Large intestine (tissue), 3 donors: ENCODE data around the gene MRPS14. TPM values are rescaled to one million over a fixed set of nuclear protein-coding genes. Genes with fewer than 3 reads are reported as not detected.

ENCODE experiments used
- DNase-seq, 2 donors: peaks; one replicate each; pipeline versions ENCODE4 v3.0.0 to v3.0.0-alpha.2; 2013
- H3K27ac ChIP-seq: one replicate; pipeline ENCODE4 v1.5.1; 2013; ENCODE audit warnings: low read length
- H3K27me3 ChIP-seq: 2 replicates; pipeline ENCODE4 v1.6.1; 2013; ENCODE audit warnings: low read length; ENCODE audit not compliant: control insufficient read depth, insufficient read depth
- H3K36me3 ChIP-seq: 2 replicates; pipeline ENCODE4 v1.6.1; 2013; ENCODE audit warnings: low read length; ENCODE audit not compliant: control insufficient read depth, insufficient read depth
- H3K4me1 ChIP-seq: one replicate; pipeline ENCODE4 v1.6.1; 2013; ENCODE audit warnings: low read length; ENCODE audit not compliant: control insufficient read depth, insufficient read depth
- H3K4me3 ChIP-seq: one replicate; pipeline ENCODE4 v1.5.1; 2013; ENCODE audit warnings: low read length
- H3K9me3 ChIP-seq: one replicate; pipeline ENCODE4 v1.6.1; 2013; ENCODE audit warnings: mild to moderate bottlenecking, low read depth, low read length, moderate library complexity; ENCODE audit not compliant: control insufficient read depth
- WGBS: methylation state at CpG from one replicate; pipeline ENCODE4 v1.1.5; 2013; ENCODE audit warnings: low lambda C conversion rate; ENCODE audit not compliant: insufficient coverage; 5-methylcytosine and 5-hydroxymethylcytosine counted together
- polyA plus RNA-seq: library from polyadenylated mRNA; unstranded; fragments of 120-200 nt; gene quantifications from one replicate; pipeline ENCODE4 v1.2.1, GENCODE V29; 2013

MRPS14 gene
- polyA plus RNA-seq, 1 donor: 32.8 TPM

DNA sequence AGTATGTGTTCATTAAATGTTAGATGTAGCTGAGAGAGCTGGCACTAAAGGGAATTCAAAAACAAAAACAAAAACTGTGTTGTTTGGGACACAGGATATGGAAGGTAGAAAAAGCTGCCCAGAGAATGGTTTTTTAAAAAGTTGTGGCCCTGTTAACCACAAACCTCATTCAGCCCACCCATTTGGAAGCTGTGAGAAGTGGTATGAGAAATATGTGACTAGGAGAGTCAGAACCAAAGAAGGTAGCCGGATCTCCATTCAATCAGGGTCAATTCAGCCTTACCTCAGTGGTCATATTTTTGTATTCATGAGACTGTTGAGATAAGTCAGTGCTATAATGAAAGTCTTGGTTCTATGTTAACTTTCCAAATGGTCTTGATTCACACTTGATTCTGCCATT lies 53.2 kb downstream of the MRPS14 start:
- H3K27ac ChIP-seq: peak overlapping the region; percentile 84
- peaks cover 52% of the 10 kb centered on the region for H3K4me1 ChIP-seq
- no peak overlapping the region for H3K4me3 ChIP-seq
- DNase-seq: no peak
- no peaks in the 10 kb centered on the region for H3K9me3 ChIP-seq
- H3K27me3 ChIP-seq: no peaks in the 10 kb centered on the region
- WGBS: no CpG with 5 or more reads among the region's 1 CpG
- H3K36me3 ChIP-seq: peaks cover 11% of the 10 kb centered on the region

DNA sequence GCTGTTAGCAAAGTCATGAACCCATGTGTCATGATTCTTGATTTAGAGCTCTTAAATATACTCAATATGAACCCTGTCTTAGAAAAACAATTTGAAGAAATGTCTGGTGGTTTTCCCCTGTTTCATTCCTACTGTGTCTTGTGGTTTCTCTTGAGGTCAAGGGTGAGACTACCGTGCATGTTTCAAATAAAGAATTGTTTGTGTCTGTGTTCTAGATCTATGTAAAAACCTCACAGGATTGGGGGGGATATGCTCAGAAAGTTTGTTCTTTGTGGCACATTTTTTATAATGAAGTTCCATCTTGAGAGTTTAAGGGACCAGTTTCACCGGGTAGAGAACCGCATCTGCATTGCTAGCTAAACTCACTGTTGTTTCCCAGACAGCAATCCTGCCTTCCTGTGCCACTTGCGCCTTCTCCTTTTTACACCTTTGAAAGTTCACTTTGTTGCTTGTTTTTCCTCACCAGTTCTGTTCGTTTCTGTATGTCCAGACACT lies 54.4 kb downstream of the MRPS14 start:
- H3K27ac ChIP-seq: peak overlapping the region; percentile 84
- 80% methylated on average over 1 of the region's 5 CpGs for WGBS
- no peak overlapping the region for H3K4me3 ChIP-seq
- H3K27me3 ChIP-seq: no peaks in the 10 kb centered on the region
- H3K9me3 ChIP-seq: no peaks in the 10 kb centered on the region
- peaks cover 62% of the 10 kb centered on the region for H3K4me1 ChIP-seq
- DNase-seq: peak in 1 of 2 donors; percentile 42
- H3K36me3 ChIP-seq: peaks cover 2% of the 10 kb centered on the region

DNA sequence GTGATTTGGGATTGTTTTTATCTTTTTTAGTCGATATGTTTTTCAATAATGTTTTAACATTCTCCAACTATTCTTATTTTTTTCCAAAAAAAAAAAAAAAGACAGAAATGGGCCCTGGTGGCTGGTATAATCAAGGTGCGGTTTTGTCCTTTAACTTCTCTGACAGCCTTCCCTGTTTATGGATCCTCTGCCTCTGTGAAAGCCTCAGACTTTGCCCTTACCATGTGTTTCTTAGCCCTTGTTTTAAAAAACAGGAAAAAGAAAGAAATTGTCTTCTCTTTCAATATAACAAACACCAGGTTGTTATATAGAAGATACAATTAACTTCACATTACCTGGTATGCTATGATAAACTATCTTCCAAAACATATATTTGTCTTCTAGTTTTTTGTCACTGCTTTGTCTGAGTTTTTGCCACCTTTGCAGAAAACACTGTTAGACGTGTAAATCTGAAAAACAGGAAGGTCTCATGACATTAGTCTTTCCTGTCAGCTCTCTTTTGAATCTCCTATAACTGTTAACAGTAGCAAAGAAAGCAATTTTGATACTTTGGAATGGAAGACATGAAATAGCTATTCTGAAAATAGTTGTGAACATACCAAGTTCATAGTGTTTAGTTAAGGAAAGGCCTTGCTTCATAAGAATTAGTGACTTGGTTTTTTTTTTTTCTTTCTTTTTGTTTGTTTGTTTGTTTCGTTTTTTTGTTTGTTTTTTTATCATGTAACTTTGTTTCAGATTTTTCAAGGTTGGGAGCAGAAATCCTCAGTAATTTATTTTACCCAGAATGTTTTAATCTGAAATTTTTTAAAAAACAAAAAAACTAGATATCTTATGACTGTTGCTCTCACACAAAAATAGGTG lies 55.1 kb downstream of the MRPS14 start:
- WGBS: 48% methylated on average over 2 of the region's 4 CpGs
- H3K9me3 ChIP-seq: no peaks in the 10 kb centered on the region
- peak overlapping the region; percentile 84 for H3K27ac ChIP-seq
- no peak overlapping the region for H3K4me3 ChIP-seq
- peaks cover 2% of the 10 kb centered on the region for H3K36me3 ChIP-seq
- peak in 1 of 2 donors; percentile 83 for DNase-seq
- H3K4me1 ChIP-seq: peaks cover 62% of the 10 kb centered on the region
- H3K27me3 ChIP-seq: no peaks in the 10 kb centered on the region

DNA sequence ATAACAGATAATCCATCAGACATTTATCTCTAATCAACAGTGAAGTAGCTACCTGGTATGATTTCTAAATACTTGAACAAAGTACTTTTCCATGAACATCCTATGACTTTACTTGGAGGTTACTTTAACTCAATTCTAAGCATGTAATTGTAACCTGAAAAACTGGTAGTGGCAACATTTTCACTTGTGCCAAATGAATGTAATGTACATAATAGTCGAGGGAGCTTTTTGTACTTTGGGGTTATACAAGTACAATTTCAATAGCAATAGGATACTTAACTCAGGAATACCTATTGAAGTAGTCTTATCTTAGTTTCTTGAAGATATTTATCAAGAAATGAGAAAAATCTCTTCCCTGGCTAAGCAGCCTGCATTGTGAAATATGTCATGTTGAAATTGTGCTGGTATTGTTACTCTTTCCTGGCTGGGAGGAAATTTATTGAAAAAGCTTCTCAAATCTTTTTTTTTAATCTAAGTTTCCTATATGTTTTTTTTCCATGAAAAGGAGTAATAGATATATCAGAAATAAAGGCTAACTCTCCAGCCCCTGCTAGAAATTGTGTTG lies 57.1 kb downstream of the MRPS14 start:
- Histone ChIP-seq H3K4me3 (no peak overlapping the region), H3K27me3 (no peaks in the 10 kb centered on the region), H3K36me3 (peaks cover 2% of the 10 kb centered on the region), H3K27ac (peak overlapping the region; percentile 84), H3K9me3 (no peaks in the 10 kb centered on the region), H3K4me1 (peaks cover 55% of the 10 kb centered on the region)
- DNase-seq: peak in 1 of 2 donors; percentile 81
- no CpG with 5 or more reads among the region's 1 CpG for WGBS

DNA sequence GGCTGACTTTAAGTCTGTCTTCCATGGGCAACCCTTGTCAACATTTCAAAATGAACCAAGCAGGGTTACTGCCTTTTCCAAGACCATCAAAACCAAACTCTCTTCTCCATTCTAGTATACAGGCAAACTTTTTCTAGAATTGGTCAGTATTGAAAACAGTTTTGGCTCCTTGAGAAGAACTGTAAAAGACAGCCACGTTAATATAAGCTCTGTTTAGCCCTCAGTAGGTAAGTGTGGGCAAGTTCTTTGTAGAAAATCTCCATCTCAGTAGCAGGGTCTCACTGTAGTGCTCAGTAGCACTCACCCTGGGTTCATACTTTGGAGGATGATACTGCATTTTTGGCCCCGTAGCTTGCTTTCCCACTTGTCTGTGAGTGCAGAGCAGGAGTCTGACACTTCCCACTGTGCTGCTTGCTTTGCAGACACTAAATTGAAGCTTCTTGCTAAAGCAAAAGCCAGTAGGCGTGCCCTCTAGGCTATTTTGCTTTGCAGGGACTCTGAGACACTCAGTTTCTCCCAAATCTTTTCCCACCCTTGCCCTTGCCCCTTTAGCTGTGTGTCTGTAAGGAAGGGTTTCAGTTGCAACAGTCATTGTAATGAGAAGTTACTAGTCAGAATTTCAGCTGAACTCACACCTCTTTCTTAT lies 57.7 kb downstream of the MRPS14 start:
- Histone ChIP-seq H3K4me1 (peaks cover 55% of the 10 kb centered on the region), H3K27ac (peak overlapping the region; percentile 84), H3K9me3 (no peaks in the 10 kb centered on the region), H3K36me3 (peaks cover 2% of the 10 kb centered on the region), H3K4me3 (no peak overlapping the region), H3K27me3 (no peaks in the 10 kb centered on the region)
- WGBS: no CpG with 5 or more reads among the region's 3 CpGs
- DNase-seq: no peak

DNA sequence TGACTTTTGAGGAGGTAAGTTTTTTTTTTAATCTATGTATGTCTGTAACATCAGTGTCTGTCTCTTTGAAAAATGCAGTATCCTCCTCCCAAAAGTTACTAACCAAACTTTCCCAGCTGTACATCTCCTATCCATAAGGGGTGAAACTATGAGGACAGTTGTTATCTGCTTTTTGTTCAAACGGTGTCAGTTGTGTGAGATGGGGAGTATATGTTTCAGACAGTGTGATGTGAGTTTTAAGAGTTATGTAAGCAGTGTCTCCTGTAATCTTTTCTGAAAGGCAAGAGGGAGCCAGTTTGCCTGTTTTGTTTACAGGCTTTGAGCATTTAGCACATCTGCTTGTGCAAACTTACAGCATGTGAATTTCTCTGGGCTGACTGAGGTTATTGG lies 58.3 kb downstream of the MRPS14 start:
- peaks cover 1% of the 10 kb centered on the region for H3K36me3 ChIP-seq
- no CpG with 5 or more reads among the region's 1 CpG for WGBS
- peaks cover 55% of the 10 kb centered on the region for H3K4me1 ChIP-seq
- H3K4me3 ChIP-seq: no peak overlapping the region
- no peaks in the 10 kb centered on the region for H3K27me3 ChIP-seq
- DNase-seq: peak in 1 of 2 donors; percentile 29
- no peaks in the 10 kb centered on the region for H3K9me3 ChIP-seq
- H3K27ac ChIP-seq: peak overlapping the region; percentile 84

DNA sequence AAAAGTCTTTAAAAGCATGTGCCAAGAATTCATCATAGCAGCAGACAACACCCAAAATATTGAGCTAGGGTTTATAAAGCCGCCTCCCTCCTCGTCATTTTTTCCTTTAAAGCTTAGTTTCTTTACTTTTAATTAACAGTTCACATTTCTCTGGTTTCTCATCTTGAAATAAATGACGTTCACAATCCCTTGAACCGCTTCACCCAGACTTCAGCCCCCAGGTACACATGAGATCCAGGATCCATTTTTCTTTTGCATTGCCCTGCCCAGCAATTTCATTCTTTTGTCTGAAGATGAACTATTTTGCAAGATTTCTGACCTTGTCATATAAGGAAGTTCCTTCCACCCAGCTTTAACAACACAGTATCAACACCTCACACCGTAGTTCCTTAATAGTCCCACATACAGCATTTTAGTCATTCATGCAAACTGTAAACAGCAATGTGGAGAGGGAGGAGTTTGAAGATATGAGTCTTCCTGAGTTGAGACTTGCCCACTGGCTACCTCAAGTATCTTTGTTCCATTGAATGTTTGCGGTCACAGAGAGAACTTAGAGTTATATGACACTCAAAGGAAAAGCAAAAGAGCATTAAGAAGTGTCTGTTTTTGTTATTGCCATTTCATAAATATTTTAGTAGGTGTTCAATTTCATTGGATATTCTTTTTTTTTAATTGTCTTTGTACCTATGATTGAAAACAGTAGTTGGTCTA lies 58.8 kb downstream of the MRPS14 start:
- Histone ChIP-seq H3K27me3 (no peaks in the 10 kb centered on the region), H3K36me3 (no peaks in the 10 kb centered on the region), H3K4me1 (peaks cover 52% of the 10 kb centered on the region), H3K27ac (peak overlapping the region; percentile 84), H3K9me3 (no peaks in the 10 kb centered on the region), H3K4me3 (no peak overlapping the region)
- WGBS: 20% methylated on average over 1 of the region's 6 CpGs
- peak; percentile 61 to 85 for DNase-seq

DNA sequence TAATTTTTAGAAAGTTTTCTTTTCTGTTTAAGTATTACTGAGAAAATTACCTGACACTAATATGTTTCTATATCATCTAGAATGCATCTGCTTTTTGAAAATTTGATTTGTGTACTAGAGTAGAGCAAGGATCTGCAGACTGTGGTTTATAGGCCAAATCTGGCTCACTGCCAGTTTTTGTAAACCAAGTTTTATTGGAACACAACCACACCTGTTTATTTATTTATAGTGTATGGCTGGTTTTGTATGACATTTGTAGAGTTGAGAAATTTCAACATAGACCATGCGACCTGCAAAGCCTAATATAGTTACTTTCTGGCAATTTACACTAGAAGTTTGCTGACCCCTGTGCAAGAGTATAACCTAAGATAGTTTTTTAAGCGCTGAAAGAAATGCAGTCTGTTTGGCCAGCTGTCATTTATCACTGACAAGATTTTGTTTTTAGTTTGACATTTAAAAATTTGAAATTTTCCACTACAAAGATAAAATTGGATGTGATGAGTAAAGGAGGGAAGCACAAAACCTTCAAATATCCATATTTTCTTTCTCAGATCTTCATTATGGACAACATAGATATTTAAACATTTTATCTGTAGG lies 59.6 kb downstream of the MRPS14 start:
- H3K4me1 ChIP-seq: peaks cover 44% of the 10 kb centered on the region
- peak overlapping the region; percentile 84 for H3K27ac ChIP-seq

More for the DNA sequence above, 59.6 kb downstream of the MRPS14 start:
- no peaks in the 10 kb centered on the region for H3K9me3 ChIP-seq
- no peaks in the 10 kb centered on the region for H3K27me3 ChIP-seq
- H3K36me3 ChIP-seq: no peaks in the 10 kb centered on the region
- H3K4me3 ChIP-seq: no peak overlapping the region
- DNase-seq: peak in 1 of 2 donors; percentile 42
- WGBS: 24% methylated on average over 2 of the region's 2 CpGs
